Osteocyte (in vitro differentiated cells): Measurements from ENCODE around the gene MEIS1. TPM values are rescaled to one million over a fixed set of nuclear protein-coding genes. Genes with fewer than 3 reads are reported as not detected.

Experiments used
- DNase-seq: peaks from one replicate; pipeline ENCODE4 v3.0.0; 2021; ENCODE audit warnings: mixed read lengths; ENCODE audit not compliant: unreplicated experiment; ENCODE audit errors: extremely low spot score
- H3K27ac Mint-ChIP-seq: one replicate; pipeline ENCODE4 v1.8.0; 2021; ENCODE audit warnings: mild to moderate bottlenecking, mixed read lengths; ENCODE audit not compliant: unreplicated experiment
- H3K27me3 Mint-ChIP-seq: one replicate; pipeline ENCODE4 v1.8.0; 2021; ENCODE audit warnings: mixed read lengths; ENCODE audit not compliant: unreplicated experiment
- H3K36me3 Mint-ChIP-seq: one replicate; pipeline ENCODE4 v1.8.0; 2021; ENCODE audit warnings: mixed read lengths; ENCODE audit not compliant: unreplicated experiment
- H3K4me1 Mint-ChIP-seq: one replicate; pipeline ENCODE4 v1.8.0; 2021; ENCODE audit warnings: mixed read lengths; ENCODE audit not compliant: unreplicated experiment
- H3K4me3 Mint-ChIP-seq: one replicate; pipeline ENCODE4 v1.8.0; 2021; ENCODE audit warnings: mild to moderate bottlenecking, moderate library complexity, mixed read lengths; ENCODE audit not compliant: unreplicated experiment
- H3K9me3 Mint-ChIP-seq: one replicate; pipeline ENCODE4 v1.8.0; 2021; ENCODE audit warnings: mixed read lengths; ENCODE audit not compliant: unreplicated experiment
- total RNA-seq: library from RNA; stranded (reverse); gene quantifications from 2 replicates; pipeline ENCODE4 v1.2.1, GENCODE V29; 2021
- TF ChIP-seq, protein P1 (sequence below): fragments of 200-600 bp; sonication (generic); IDR thresholded peaks from 2 replicates; pipeline ENCODE4 v1.5.0; 2021; ENCODE audit warnings: antibody characterized with exemption, mild to moderate bottlenecking, moderate library complexity

Gene MEIS1
- total RNA-seq, 1 donor from 2014 or later, result 0.86 TPM

DNA sequence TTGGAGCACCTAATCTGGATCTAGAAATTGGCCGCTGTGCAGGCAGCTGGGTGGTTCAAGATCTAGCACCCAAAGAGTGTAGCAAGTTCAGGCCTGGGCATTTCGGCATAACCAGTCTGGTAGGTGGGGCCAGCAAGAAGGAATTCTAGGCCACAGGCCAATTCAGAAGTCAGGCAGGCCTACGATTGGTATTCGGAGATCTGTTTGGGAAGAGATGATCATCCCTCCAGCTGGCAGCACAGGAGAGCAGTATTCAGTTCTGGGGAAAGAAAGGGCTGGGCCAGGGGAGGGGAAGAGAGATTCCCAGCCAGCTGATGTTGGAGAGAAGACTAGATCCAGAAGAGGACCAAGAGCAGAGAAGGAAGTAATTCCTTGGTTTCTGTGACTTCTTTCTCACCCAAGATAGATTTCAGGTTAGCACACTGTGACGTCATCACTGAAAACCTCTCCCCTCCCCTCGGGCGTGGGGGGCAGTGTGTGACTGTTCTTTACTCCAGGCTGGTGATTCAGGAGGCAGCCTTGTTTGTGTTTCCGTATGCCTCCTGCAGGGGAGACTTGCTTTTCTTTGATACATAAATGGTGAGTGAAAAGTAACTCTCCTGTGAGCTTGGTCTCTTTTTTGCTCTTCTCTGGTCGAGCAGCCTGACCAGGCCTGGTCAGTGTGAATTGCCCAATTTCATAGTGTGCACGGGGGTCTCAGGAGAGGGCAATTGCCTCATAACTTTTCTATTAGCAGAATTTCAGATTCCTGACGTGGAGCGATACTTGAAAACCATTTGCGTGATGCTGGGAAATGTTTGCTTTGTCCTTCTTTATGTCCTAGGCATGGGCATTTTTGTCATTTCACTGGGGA is 61.1 kb downstream of the MEIS1 start:
- no peaks in the 10 kb centered on the region for H3K9me3 Mint-ChIP-seq
- no peak overlapping the region for H3K4me3 Mint-ChIP-seq
- DNase-seq, result no peak
- H3K4me1 Mint-ChIP-seq, result no peaks in the 10 kb centered on the region
- no peak overlapping the region for H3K27ac Mint-ChIP-seq
- no peaks in the 10 kb centered on the region for H3K36me3 Mint-ChIP-seq
- TF ChIP-seq, protein P1, sequence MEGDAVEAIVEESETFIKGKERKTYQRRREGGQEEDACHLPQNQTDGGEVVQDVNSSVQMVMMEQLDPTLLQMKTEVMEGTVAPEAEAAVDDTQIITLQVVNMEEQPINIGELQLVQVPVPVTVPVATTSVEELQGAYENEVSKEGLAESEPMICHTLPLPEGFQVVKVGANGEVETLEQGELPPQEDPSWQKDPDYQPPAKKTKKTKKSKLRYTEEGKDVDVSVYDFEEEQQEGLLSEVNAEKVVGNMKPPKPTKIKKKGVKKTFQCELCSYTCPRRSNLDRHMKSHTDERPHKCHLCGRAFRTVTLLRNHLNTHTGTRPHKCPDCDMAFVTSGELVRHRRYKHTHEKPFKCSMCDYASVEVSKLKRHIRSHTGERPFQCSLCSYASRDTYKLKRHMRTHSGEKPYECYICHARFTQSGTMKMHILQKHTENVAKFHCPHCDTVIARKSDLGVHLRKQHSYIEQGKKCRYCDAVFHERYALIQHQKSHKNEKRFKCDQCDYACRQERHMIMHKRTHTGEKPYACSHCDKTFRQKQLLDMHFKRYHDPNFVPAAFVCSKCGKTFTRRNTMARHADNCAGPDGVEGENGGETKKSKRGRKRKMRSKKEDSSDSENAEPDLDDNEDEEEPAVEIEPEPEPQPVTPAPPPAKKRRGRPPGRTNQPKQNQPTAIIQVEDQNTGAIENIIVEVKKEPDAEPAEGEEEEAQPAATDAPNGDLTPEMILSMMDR, result no peak
- peaks cover 2% of the 10 kb centered on the region for H3K27me3 Mint-ChIP-seq

- Mint-ChIP-seq H3K27ac (no peak overlapping the region), H3K4me1 (no peaks in the 10 kb centered on the region), H3K4me3 (no peak overlapping the region), H3K9me3 (no peaks in the 10 kb centered on the region), H3K36me3 (no peaks in the 10 kb centered on the region), H3K27me3 (peaks cover 2% of the 10 kb centered on the region)
- TF ChIP-seq, protein P1, result no peak
- no peak for DNase-seq
Observed at GRCh38 chr2:66496670-66497420, 61.9 kb downstream of the MEIS1 start.

- H3K9me3 Mint-ChIP-seq, result no peaks in the 10 kb centered on the region
- no peak overlapping the region for H3K4me3 Mint-ChIP-seq
- TF ChIP-seq, protein P1, result no peak
- no peaks in the 10 kb centered on the region for H3K4me1 Mint-ChIP-seq
- no peak for DNase-seq
- no peak overlapping the region for H3K27ac Mint-ChIP-seq
- H3K27me3 Mint-ChIP-seq, result peaks cover 2% of the 10 kb centered on the region
- H3K36me3 Mint-ChIP-seq, result no peaks in the 10 kb centered on the region
Observed at GRCh38 chr2:66497431-66498288, 62.7 kb downstream of the MEIS1 start.

GRCh38 chr2:66498289-66498975 is 63.5 kb downstream of the MEIS1 start:
- no peak for DNase-seq
- H3K36me3 Mint-ChIP-seq, result no peaks in the 10 kb centered on the region
- no peak overlapping the region for H3K4me3 Mint-ChIP-seq
- H3K27me3 Mint-ChIP-seq, result peaks cover 2% of the 10 kb centered on the region
- H3K27ac Mint-ChIP-seq, result no peak overlapping the region
- no peaks in the 10 kb centered on the region for H3K4me1 Mint-ChIP-seq
- TF ChIP-seq, protein P1, result no peak
- no peaks in the 10 kb centered on the region for H3K9me3 Mint-ChIP-seq
